Kasumi-1 (cell line): Measurements from ENCODE around the gene TNS3.

Experiments
- DNase-seq, 2 experiments: peaks; one replicate each; lab custom pipeline; 2025; lab: John Stamatoyannopoulos, UW

Gene TNS3

GRCh38 chr7:47347346-47347745 is 234.6 kb downstream of the TNS3 start:
- no peak for DNase-seq

DNA sequence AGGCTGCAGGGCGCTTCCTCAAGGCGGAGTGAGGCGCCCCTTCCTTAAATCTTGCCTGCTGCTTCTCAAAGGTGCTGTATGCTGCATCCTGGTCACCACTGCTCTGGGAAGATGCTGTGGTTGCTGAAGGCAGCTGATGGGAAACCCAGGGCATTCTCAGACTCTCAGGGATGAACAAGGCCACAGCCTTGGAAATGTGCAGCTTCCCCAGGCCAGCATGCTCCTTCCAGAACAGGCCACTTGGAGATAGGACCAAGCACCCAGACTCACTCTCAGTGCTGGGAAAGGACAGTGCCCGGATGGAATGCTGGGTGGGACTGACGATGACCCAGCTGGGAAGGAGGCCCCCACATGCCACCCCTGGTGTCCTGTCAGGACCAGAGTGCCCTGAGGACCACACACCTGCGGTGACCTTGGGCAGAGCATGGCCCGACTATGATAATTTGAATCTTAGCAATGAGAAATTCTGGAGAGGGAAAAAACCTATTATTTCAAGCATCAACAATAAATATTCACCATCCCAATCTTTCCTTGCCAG is 235.5 kb downstream of the TNS3 start:
- no peak for DNase-seq

DNA sequence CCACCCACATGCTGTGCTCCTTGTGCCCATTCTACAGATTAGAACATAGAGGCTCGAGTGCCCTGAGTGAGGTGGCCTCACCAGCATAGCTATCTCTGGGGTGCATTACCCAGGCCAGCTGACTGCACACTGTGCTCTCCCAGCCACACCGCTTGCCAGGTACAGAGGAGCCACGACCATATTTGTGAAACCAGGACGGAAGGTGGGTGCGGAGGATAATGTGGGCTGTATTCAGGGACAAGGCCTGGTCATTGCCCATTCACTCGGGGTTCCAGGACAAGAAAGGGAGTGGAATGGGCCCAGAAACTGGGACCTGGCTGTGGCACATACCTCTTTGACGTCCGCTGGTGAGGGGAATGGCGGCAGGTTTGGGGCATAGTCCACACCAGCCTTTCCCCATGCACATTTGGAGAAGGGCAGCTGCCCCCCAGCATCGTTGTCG is 236.0 kb downstream of the TNS3 start:
- DNase-seq: no peak

DNA sequence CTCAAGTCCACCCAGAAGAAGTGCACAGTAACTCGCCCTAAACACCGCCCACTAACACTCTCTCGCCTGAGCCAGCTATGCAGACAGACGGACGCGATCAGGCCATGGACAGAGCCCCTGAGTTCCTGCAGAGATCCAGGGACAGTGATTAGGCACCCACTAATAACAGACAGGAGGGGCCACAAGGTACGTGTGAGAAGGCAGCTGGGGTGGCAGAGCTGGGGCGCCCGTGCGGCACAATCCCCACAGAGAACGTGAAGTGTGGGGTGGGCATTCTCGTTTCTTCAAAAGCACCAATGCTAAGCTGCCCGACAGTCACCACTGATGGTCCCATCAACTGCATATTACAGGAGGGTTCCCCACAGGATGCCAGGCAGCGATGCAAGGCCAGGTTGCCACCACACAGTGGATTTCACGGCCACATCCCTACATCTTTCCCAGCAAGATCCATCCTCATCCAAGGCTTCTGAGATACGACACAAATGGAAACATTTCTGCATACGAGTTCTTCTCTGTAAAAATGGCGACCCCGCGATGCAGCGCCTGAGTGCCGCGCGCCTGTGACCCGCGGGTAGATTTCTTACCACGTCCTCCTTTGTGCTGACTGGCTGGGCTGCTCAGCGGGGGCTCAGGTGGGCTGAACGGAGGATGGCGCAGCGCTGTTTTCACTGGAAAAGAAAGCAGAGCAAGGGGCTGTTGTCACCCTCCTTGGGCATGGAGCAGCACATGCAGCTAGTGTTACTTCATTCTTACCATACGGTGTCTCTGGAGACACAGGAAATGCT is 237.5 kb downstream of the TNS3 start:
- DNase-seq: no peak

GRCh38 chr7:47343061-47343455 is 238.9 kb downstream of the TNS3 start:
- DNase-seq: no peak

DNA sequence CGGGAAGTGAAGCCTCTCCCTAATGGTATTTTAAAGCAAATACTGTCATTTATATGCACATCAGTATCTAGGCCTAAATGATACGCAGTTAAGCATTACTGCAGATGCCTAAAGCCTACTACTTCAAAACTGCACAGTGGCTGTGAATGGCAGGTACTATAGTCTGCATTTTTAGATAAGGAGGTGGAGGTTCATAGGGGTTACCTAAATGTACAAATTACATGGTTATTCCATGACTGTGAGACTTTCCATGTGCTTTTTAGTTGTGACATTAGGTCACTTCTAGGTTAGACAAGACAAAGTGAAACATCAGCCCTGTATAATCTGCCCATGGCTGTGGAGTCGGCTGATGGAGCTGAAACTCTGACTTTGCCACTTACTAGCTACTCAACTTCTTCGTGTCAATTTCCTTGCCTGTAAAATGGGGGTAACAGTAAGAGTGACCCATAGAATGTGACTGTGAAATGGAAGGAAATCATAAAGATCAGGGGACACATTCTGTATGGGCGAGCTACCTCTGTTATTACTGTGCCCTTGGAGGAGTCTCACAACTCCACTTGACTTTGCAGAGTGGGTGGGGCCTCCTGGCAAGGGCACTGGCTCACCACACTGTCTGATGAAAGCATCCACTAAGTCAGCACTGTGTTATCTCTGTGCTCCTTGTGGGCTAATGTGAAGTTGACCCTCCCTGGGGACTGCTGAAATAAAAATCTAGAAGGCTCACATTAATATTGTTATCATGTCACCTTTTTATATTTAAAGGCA is 239.4 kb downstream of the TNS3 start:
- no peak for DNase-seq

- DNase-seq: no peak
Measured at GRCh38 chr7:47340517-47340916, 241.4 kb downstream of the TNS3 start.

GRCh38 chr7:47338026-47338425 is 243.9 kb downstream of the TNS3 start:
- DNase-seq: no peak

DNA sequence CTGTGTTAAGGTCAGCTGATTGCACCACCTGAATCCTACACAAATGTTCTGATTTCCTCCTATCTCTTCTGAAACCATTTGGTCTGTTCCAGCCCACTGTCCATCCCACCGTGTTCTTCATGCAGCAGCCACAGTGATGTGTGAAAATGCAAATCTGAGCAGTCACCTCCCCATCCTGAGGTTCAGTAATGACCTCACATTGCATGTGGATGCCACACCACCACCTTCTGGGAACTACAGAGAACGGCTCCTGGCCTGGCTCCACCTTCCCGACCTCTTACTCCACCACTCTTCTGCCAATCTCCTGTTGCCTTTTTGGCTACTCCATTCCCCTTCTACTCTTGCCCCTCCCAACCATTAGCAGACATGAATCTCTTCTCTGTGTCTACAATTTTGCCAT is 244.4 kb downstream of the TNS3 start:
- no peak for DNase-seq

- no peak for DNase-seq
Measured at GRCh38 chr7:47336472-47337425, 245.2 kb downstream of the TNS3 start.

DNA sequence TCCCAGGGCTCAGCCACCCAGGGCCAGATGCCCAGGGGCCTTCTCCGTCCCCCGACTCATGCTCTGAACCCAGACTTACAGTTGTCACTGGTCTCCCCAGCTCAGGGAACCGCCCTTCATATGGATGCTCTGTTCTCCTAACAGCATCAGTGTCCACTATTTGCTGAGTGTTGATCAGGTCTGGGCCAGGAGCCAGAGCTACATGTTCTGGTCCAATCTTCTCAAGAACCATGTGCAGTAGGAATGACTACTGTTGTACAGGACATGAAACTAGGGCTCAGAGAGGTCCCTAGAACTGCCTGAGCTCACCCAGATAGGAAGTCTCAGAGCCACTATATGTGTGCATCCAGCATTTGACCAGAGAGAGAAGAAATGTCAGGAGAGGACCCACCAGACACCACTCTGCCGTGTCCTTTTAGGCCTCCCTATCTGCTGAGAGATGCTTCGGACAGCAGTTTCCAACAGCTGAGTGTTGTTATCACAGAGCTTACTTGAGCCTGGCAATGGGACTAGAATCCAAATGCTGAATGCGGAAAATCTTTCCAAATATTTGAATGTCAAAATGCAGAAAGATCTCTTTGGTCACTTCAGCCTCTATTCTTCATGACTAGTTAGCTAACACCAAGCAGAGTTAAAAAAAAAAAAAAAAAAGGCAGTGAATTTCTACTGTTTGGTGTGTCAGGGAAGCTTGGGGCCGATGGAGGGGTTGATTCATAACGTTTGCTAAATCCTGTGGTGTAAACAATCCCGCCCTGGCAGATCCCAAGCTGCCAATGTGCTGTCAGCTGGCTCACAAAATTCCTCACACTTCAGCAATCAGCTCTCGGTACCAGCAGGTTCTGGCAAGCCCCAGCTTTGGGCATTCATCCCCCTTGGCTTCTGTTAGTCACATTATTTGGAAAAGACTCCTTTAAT is 246.1 kb downstream of the TNS3 start:
- DNase-seq: no peak

DNA sequence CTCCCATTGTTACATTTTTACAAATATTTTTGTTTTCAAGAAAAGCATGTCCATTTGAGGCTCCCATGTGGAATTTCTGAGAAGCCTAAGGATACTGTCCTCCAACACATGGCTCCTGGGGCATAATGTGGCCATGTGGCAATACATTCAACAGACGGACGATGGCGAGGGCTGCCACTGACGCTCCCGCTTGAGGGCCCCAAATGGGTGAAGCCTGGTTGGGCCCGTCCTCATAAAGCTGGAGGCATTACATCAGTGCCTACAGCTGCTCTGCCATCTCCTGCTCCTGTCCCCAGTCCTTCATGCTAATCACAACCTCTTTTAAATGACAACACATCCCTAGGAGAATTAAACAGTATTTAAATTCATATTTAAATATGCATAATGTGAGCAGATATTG is 246.8 kb downstream of the TNS3 start:
- DNase-seq: no peak

GRCh38 chr7:47333959-47334358 is 248.0 kb downstream of the TNS3 start:
- DNase-seq: no peak

- no peak for DNase-seq
Measured at GRCh38 chr7:47333554-47333887, 248.4 kb downstream of the TNS3 start.

- no peak for DNase-seq
Measured at GRCh38 chr7:47332681-47333553, 249.0 kb downstream of the TNS3 start.

- no peak for DNase-seq
Measured at GRCh38 chr7:47332213-47332612, 249.7 kb downstream of the TNS3 start.

DNA sequence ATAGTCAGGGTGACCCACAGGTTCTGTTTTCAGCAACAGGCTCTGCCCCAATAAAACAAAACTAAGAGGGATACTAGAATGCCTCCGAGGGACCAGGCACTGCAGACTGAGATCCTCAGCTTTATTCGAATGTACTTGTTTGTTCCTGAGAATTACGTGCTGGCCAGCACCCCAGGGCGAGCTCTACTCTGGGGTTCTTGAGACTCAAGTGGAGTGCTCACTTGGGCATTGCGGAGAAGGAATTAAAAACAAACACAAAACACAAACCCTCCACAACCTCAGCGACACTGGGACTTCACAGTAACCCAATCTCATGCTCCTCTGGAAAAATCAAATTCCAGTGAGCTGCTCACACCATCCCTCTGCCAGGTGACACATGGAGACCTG is 250.7 kb downstream of the TNS3 start:
- no peak for DNase-seq

GRCh38 chr7:47330561-47331178 is 251.2 kb downstream of the TNS3 start:
- no peak for DNase-seq

DNA sequence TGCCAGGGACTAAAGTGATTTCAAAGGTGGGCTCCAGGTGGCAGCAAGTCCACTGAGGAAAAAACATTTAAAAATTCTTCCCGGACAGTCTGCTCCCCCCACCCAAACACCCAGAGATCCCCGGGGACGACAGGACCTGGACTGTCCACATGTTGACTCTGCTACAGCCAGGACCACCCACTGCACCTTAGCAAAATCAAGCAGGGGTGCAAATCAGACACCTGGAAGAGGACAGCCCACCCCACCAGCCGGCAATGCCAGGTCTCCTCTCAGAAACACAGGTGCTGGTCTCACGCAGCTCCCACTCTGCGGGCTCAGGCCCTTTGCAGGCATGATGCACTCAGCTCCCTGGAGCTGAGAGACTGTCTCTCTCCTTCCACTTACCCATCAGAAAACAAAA is 251.9 kb downstream of the TNS3 start:
- DNase-seq: no peak
